Femur (tissue), 1 donor: ENCODE results near the gene C6orf15.

Experiments
- DNase-seq: peaks from one replicate; pipeline ENCODE4 v3.0.0-alpha.2; 2017

Gene C6orf15

GRCh38 chr6:31129130-31129529, 16.8 kb upstream of the C6orf15 start:
- DNase-seq: no peak

- no peak for DNase-seq
Measured at GRCh38 chr6:31128093-31128676, 15.8 kb upstream of the C6orf15 start.

GRCh38 chr6:31126396-31127175, 14.2 kb upstream of the C6orf15 start:
- DNase-seq: no peak

GRCh38 chr6:31125586-31126363, 13.4 kb upstream of the C6orf15 start:
- DNase-seq: no peak

GRCh38 chr6:31125162-31125561, 12.8 kb upstream of the C6orf15 start:
- peak; percentile 66 for DNase-seq

GRCh38 chr6:31122791-31123706, 10.7 kb upstream of the C6orf15 start:
- peak; percentile 83 for DNase-seq

GRCh38 chr6:31121131-31121790, 8.9 kb upstream of the C6orf15 start:
- DNase-seq: no peak

GRCh38 chr6:31120151-31120915, 8.0 kb upstream of the C6orf15 start, which contains the start of gene CDSN:
Gene CDSN, minus strand, starts transcription at chr6:31120446. Its CDS starts 27 bp downstream, at chr6:31120419.
- no peak for DNase-seq

GRCh38 chr6:31118178-31118577, 5.8 kb upstream of the C6orf15 start:
- no peak for DNase-seq

- no peak for DNase-seq
Measured at GRCh38 chr6:31116661-31117385, 4.4 kb upstream of the C6orf15 start.

GRCh38 chr6:31115941-31116560, 3.7 kb upstream of the C6orf15 start:
- no peak for DNase-seq

GRCh38 chr6:31114970-31115849, 2.8 kb upstream of the C6orf15 start:
- no peak for DNase-seq

- peak; percentile 81 for DNase-seq
Measured at GRCh38 chr6:31114541-31114878, 2.1 kb upstream of the C6orf15 start, which contains the start of gene PSORS1C1. Gene PSORS1C1, plus strand, starts transcription at chr6:31114800. Its CDS starts 14,833 bp downstream, at chr6:31129633.

- peak; percentile 49 for DNase-seq
Measured at GRCh38 chr6:31113861-31114540, 1.6 kb upstream of the C6orf15 start.

- no peak for DNase-seq
Measured at GRCh38 chr6:31111712-31112111, 663 bp downstream of the C6orf15 start.

- no peak for DNase-seq
Measured at GRCh38 chr6:31110825-31111582, 1.4 kb downstream of the C6orf15 start.

- no peak for DNase-seq
Measured at GRCh38 chr6:31107052-31107451, 5.3 kb downstream of the C6orf15 start.

GRCh38 chr6:31103136-31103535, 9.2 kb downstream of the C6orf15 start:
- no peak for DNase-seq
